HEK293 (cell line): ENCODE results near the gene GGN.

Experiments
- CTCF ChIA-PET: fragments of 350-600 bp; formaldehyde crosslinking; extraction: SDS; loops from one replicate; lab custom pipeline; 2021; ENCODE audit warnings: antibody characterized with exemption; lab: Yijun Ruan, JAX
- POLR2A ChIA-PET: fragments of 300-600 bp; formaldehyde crosslinking; extraction: SDS; loops from one replicate; lab custom pipeline; 2020; ENCODE audit warnings: antibody characterized with exemption, inconsistent platforms; lab: Yijun Ruan, JAX
- H3K27ac ChIP-seq: fragments of 200-500 bp; sonication (Bioruptor generic); 2 replicates; pipeline ENCODE4 v1.5.1; 2014; ENCODE audit warnings: low read depth, low read length, control low read depth, inconsistent platforms; ENCODE audit errors: extremely low read depth
- H3K36me3 ChIP-seq, 2 experiments: fragments of 200-500 bp in 1 of 2; sonication (Bioruptor generic) in 1 of 2; 1 replicate in 1 of 2; 2 replicates in 1 of 2; pipeline ENCODE4 v1.5.1; 2014 to 2017; ENCODE audit warnings: inconsistent platforms in 2 of 2, low read length in 2 of 2; ENCODE audit not compliant: control insufficient read depth in 2 of 2, insufficient read depth in 1 of 2
- H3K4me1 ChIP-seq: fragments of 200-500 bp; sonication (Bioruptor generic); 2 replicates; pipeline ENCODE4 v1.5.1; 2014; ENCODE audit warnings: mild to moderate bottlenecking, low read length, inconsistent platforms; ENCODE audit not compliant: control insufficient read depth, insufficient read depth
- H3K4me3 ChIP-seq: 2 replicates; pipeline ENCODE4 v1.5.1; 2011; ENCODE audit warnings: low read depth, mild to moderate bottlenecking, control low read depth, low read length, moderate library complexity
- H3K9me3 ChIP-seq: fragments of 200-500 bp; sonication (Bioruptor generic); 2 replicates; pipeline ENCODE4 v1.5.1; 2014; ENCODE audit warnings: low read depth, low read length, inconsistent platforms; ENCODE audit not compliant: control insufficient read depth, insufficient read depth
- GFI1B ChIP-seq: fragments of 450-650 bp; formaldehyde crosslinking; IDR thresholded peaks from 2 replicates; pipeline ENCODE4 v1.5.1; 2016; ENCODE audit warnings: missing biosample characterization, missing genetic modification characterization
- SP7 ChIP-seq: fragments of 450-650 bp; formaldehyde crosslinking; IDR thresholded peaks from 2 replicates; pipeline ENCODE4 v1.5.1; 2016; ENCODE audit warnings: missing biosample characterization, missing genetic modification characterization
- WT1 ChIP-seq: fragments of 450-650 bp; formaldehyde crosslinking; IDR thresholded peaks from 2 replicates; pipeline ENCODE4 v1.5.1; 2016; ENCODE audit warnings: missing biosample characterization, missing genetic modification characterization
- ZBTB48 ChIP-seq: fragments of 450-650 bp; formaldehyde crosslinking; IDR thresholded peaks from 2 replicates; pipeline ENCODE4 v1.5.1; 2016; ENCODE audit warnings: missing biosample characterization, missing genetic modification characterization
- ZNF155 ChIP-seq: fragments of 450-650 bp; formaldehyde crosslinking; IDR thresholded peaks from 2 replicates; pipeline ENCODE4 v1.5.1; 2016; ENCODE audit warnings: missing biosample characterization, missing genetic modification characterization
- ZNF292 ChIP-seq: fragments of 450-650 bp; formaldehyde crosslinking; IDR thresholded peaks from 2 replicates; pipeline ENCODE4 v1.5.1; 2016; ENCODE audit warnings: low read depth, missing biosample characterization, missing genetic modification characterization, borderline replicate concordance
- ZNF302 ChIP-seq: fragments of 450-650 bp; formaldehyde crosslinking; IDR thresholded peaks from 2 replicates; pipeline ENCODE4 v1.5.1; 2016; ENCODE audit warnings: missing biosample characterization, missing genetic modification characterization, low read depth
- ZNF548 ChIP-seq: fragments of 450-650 bp; formaldehyde crosslinking; IDR thresholded peaks from 2 replicates; pipeline ENCODE4 v1.5.1; 2016; ENCODE audit warnings: missing biosample characterization, missing genetic modification characterization
- ZNF555 ChIP-seq: fragments of 450-650 bp; formaldehyde crosslinking; conservative IDR thresholded peaks from 2 replicates; pipeline ENCODE4 v1.5.1; 2017; ENCODE audit warnings: missing biosample characterization, mild to moderate bottlenecking, missing genetic modification characterization, inconsistent platforms
- ZNF558 ChIP-seq: fragments of 450-650 bp; formaldehyde crosslinking; IDR thresholded peaks from 2 replicates; pipeline ENCODE4 v1.5.1; 2016; ENCODE audit warnings: missing biosample characterization, missing genetic modification characterization
- ZNF561 ChIP-seq: fragments of 450-650 bp; IDR thresholded peaks from 2 replicates; pipeline ENCODE4 v1.5.1; 2018; ENCODE audit warnings: missing biosample characterization, missing genetic modification characterization, borderline replicate concordance
- ZNF571 ChIP-seq: fragments of 450-650 bp; formaldehyde crosslinking; IDR thresholded peaks from 2 replicates; pipeline ENCODE4 v1.5.0; 2017; ENCODE audit warnings: missing biosample characterization, missing genetic modification characterization
- ZNF600 ChIP-seq: fragments of 450-650 bp; formaldehyde crosslinking; IDR thresholded peaks from 2 replicates; pipeline ENCODE4 v1.5.1; 2016; ENCODE audit warnings: missing biosample characterization, missing genetic modification characterization
- ZNF623 ChIP-seq: fragments of 450-650 bp; formaldehyde crosslinking; IDR thresholded peaks from 2 replicates; pipeline ENCODE4 v1.5.1; 2016; ENCODE audit warnings: missing biosample characterization, missing genetic modification characterization
- ZNF664 ChIP-seq: fragments of 450-650 bp; formaldehyde crosslinking; IDR thresholded peaks from 2 replicates; pipeline ENCODE4 v1.5.1; 2016; ENCODE audit warnings: missing biosample characterization, missing genetic modification characterization
- ZNF843 ChIP-seq: fragments of 450-650 bp; formaldehyde crosslinking; IDR thresholded peaks from 2 replicates; pipeline ENCODE4 v1.5.1; 2016; ENCODE audit warnings: missing biosample characterization, missing genetic modification characterization
- TF ChIP-seq, protein P1 (sequence below): fragments of 450-650 bp; formaldehyde crosslinking; IDR thresholded peaks from 2 replicates; pipeline ENCODE4 v1.5.1; 2016; ENCODE audit warnings: missing biosample characterization, missing genetic modification characterization
- TF ChIP-seq, protein P2 (sequence below): fragments of 450-650 bp; formaldehyde crosslinking; conservative IDR thresholded peaks from 2 replicates; pipeline ENCODE4 v1.5.1; 2016; ENCODE audit warnings: low read depth, missing biosample characterization, missing genetic modification characterization
- TF ChIP-seq, protein P3 (sequence below): fragments of 450-650 bp; formaldehyde crosslinking; IDR thresholded peaks from 2 replicates; pipeline ENCODE4 v1.5.1; 2016; ENCODE audit warnings: missing biosample characterization, missing genetic modification characterization, borderline replicate concordance

GGN gene

DNA sequence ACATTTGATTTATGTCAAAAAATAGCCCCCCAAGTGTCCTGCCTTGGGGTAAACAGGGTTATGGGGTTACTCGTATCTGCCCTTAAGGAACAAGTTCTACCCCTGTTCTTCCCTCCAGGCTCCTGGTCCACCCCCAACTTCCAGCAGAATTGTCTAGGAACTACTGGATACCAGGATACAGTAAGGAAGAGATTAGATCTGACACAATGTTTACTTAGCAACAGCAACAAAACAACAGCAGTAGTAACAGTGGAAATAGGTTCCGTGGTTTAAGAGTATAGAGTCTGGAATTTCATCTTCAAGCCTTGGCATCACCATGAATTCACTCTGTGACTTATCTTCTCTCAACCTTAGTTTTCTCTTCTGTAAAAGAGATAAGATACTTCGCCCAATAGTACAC lies 13.3 kb upstream of the GGN start:
- POLR2A ChIA-PET = interaction anchor here (1.0 kb wide), 1 partner anchor 14 kb away, joined by 3 read pairs; the partner anchor contains the start of gene GGN

DNA sequence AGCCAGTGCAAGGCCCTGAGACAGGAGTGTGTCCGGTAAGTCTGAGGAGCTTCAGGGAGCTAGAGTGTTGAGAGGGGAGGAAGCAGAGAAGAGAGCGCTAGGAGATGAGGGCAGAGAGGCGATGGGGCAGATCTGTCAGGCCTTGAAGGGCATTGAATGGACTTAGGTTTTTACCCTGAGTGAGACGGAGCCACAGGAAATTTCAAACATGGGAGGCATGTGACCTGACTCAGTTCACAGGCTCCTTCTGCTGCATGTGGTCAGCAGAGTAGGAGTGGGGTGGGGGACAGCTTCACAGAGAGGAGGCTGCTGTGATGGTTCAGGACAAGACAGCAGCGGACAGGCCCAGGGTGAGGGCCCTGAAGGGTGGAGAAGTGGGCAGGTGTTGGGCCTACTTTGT lies 12.5 kb upstream of the GGN start:
- Histone ChIP-seq H3K4me3 (no peak overlapping the region), H3K9me3 (no peaks in the 10 kb centered on the region), H3K27ac (no peak overlapping the region), H3K36me3 (peaks cover 4 to 5% of the 10 kb centered on the region in 2 experiments; a peak in 2 of 3 replicates), H3K4me1 (peaks cover 10% of the 10 kb centered on the region)
- TF ChIP-seq GFI1B (tag by site-specific recombination) = no peak
- no peak for TF ChIP-seq ZNF555
- CTCF ChIA-PET = interaction anchor here (0.6 to 1.2 kb wide), 5 partner anchors 8 to 680 kb away, joined by 3 to 7 read pairs (median 3); partner anchors contain the start of gene CATSPERG
- POLR2A ChIA-PET = interaction anchor here (1.0 to 1.1 kb wide), 2 partner anchors 9 to 13 kb away, joined by 3 to 4 read pairs; partner anchors contain the start of gene GGN

More for the DNA sequence above, 13.3 kb upstream of the GGN start:
- Histone ChIP-seq H3K4me3 (no peak overlapping the region), H3K27ac (no peak overlapping the region), H3K4me1 (peaks cover 10% of the 10 kb centered on the region), H3K36me3 (peaks cover 7 to 8% of the 10 kb centered on the region in 2 experiments; a peak in 2 of 3 replicates), H3K9me3 (no peaks in the 10 kb centered on the region)
- no peak for TF ChIP-seq WT1 (tag by site-specific recombination)
- TF ChIP-seq ZNF155 (tag by site-specific recombination) = no peak
- TF ChIP-seq SP7 (tag by site-specific recombination) = no peak
- TF ChIP-seq ZBTB48 (tag by site-specific recombination) = no peak
- TF ChIP-seq, protein P1, sequence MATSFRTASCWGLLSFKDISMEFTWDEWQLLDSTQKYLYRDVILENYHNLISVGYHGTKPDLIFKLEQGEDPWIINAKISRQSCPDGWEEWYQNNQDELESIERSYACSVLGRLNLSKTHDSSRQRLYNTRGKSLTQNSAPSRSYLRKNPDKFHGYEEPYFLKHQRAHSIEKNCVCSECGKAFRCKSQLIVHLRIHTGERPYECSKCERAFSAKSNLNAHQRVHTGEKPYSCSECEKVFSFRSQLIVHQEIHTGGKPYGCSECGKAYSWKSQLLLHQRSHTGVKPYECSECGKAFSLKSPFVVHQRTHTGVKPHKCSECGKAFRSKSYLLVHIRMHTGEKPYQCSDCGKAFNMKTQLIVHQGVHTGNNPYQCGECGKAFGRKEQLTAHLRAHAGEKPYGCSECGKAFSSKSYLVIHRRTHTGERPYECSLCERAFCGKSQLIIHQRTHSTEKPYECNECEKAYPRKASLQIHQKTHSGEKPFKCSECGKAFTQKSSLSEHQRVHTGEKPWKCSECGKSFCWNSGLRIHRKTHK (tag by site-specific recombination) = no peak
- TF ChIP-seq ZNF623 (tag by site-specific recombination) = no peak
- no peak for TF ChIP-seq ZNF600 (tag by site-specific recombination)
- no peak for TF ChIP-seq ZNF843 (tag by site-specific recombination)
- no peak for TF ChIP-seq ZNF561 (tag by site-specific recombination)
- TF ChIP-seq, protein P2, sequence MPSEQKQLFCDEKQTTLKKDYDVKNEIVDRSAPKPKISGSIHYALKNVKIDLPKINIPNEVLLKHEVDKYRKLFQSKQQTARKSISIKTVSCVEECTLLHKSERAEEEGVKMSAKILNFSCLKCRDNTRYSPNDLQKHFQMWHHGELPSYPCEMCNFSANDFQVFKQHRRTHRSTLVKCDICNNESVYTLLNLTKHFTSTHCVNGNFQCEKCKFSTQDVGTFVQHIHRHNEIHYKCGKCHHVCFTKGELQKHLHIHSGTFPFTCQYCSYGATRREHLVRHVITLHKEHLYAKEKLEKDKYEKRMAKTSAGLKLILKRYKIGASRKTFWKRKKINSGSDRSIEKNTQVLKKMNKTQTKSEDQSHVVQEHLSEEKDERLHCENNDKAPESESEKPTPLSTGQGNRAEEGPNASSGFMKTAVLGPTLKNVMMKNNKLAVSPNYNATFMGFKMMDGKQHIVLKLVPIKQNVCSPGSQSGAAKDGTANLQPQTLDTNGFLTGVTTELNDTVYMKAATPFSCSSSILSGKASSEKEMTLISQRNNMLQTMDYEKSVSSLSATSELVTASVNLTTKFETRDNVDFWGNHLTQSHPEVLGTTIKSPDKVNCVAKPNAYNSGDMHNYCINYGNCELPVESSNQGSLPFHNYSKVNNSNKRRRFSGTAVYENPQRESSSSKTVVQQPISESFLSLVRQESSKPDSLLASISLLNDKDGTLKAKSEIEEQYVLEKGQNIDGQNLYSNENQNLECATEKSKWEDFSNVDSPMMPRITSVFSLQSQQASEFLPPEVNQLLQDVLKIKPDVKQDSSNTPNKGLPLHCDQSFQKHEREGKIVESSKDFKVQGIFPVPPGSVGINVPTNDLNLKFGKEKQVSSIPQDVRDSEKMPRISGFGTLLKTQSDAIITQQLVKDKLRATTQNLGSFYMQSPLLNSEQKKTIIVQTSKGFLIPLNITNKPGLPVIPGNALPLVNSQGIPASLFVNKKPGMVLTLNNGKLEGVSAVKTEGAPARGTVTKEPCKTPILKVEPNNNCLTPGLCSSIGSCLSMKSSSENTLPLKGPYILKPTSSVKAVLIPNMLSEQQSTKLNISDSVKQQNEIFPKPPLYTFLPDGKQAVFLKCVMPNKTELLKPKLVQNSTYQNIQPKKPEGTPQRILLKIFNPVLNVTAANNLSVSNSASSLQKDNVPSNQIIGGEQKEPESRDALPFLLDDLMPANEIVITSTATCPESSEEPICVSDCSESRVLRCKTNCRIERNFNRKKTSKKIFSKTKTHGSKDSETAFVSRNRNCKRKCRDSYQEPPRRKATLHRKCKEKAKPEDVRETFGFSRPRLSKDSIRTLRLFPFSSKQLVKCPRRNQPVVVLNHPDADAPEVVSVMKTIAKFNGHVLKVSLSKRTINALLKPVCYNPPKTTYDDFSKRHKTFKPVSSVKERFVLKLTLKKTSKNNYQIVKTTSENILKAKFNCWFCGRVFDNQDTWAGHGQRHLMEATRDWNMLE = no peak
- no peak for TF ChIP-seq ZNF664
- no peak for TF ChIP-seq ZNF292 (tag by site-specific recombination)
- no peak for TF ChIP-seq ZNF571
- TF ChIP-seq ZNF548 (tag by site-specific recombination) = no peak
- TF ChIP-seq, protein P3, sequence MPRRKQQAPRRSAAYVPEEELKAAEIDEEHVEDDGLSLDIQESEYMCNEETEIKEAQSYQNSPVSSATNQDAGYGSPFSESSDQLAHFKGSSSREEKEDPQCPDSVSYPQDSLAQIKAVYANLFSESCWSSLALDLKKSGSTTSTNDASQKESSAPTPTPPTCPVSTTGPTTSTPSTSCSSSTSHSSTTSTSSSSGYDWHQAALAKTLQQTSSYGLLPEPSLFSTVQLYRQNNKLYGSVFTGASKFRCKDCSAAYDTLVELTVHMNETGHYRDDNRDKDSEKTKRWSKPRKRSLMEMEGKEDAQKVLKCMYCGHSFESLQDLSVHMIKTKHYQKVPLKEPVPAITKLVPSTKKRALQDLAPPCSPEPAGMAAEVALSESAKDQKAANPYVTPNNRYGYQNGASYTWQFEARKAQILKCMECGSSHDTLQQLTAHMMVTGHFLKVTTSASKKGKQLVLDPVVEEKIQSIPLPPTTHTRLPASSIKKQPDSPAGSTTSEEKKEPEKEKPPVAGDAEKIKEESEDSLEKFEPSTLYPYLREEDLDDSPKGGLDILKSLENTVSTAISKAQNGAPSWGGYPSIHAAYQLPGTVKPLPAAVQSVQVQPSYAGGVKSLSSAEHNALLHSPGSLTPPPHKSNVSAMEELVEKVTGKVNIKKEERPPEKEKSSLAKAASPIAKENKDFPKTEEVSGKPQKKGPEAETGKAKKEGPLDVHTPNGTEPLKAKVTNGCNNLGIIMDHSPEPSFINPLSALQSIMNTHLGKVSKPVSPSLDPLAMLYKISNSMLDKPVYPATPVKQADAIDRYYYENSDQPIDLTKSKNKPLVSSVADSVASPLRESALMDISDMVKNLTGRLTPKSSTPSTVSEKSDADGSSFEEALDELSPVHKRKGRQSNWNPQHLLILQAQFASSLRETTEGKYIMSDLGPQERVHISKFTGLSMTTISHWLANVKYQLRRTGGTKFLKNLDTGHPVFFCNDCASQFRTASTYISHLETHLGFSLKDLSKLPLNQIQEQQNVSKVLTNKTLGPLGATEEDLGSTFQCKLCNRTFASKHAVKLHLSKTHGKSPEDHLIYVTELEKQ (tag by site-specific recombination) = no peak
- no peak for TF ChIP-seq ZNF302 (tag by site-specific recombination)
- no peak for TF ChIP-seq ZNF558
- CTCF ChIA-PET = interaction anchor here (0.6 to 4.5 kb wide), 5 partner anchors 234 to 503 kb away, joined by 3 to 77 read pairs (median 6); no protein-coding TSS in a partner anchor
